ENCODE results near the gene SPNS3. TPM values are rescaled to one million over a fixed set of nuclear protein-coding genes. Genes with fewer than 3 reads are reported as not detected.

The SPNS3 gene
- polyA plus RNA-seq, 1 donor (not counting 4 experiments of a cell fraction or from before 2014, with no cell fraction given) = not detected

DNA sequence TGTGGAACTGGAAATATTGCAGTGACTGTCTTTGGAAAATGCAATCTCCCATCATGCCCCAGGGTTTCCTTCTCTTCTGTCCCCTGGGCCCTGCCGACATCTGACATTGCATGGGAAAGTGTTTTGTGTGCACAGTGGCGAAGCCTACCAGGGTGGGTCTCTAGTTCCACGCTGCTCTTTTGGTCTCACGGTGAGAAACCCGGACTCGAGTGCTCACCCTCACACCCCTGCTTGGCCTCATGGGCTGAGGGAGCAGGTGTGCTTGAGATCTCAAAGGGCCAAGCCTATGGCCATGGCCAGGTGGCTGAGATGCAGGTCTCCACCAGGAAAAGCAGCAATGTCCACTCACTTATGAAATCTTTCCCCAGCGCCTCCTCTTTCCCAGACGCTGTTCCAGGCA is 32.0 kb downstream of the SPNS3 start:
- no peaks in the 10 kb centered on the region for H3K4me1 ChIP-seq (ENCODE audit: control insufficient read depth, extremely low read depth, insufficient read depth, low read length)
- dilution Hi-C loops (cut with MboI; ENCODE audit: extremely low pct_ligation_motif_present, low sequenced_read_pairs) = no loop called here
- H3K79me2 ChIP-seq (ENCODE audit: control insufficient read depth, insufficient read depth, low read length) = no peaks in the 10 kb centered on the region
- H3K9me3 ChIP-seq (ENCODE audit: control insufficient read depth, low read depth, low read length) = no peaks in the 10 kb centered on the region
- no peak overlapping the region for H3K27ac ChIP-seq (ENCODE audit: control insufficient read depth, insufficient read depth, low read length)
- no peak overlapping the region for H3K9ac ChIP-seq (ENCODE audit: control insufficient read depth, extremely low read depth, insufficient read depth, low read length)
- no peaks in the 10 kb centered on the region for H3K9me1 ChIP-seq (ENCODE audit: control insufficient read depth, extremely low read depth, insufficient read depth, low read length)
- H2AFZ ChIP-seq (ENCODE audit: control insufficient read depth, low read length) = no peak overlapping the region
- H3K36me3 ChIP-seq (ENCODE audit: control insufficient read depth in 2 of 2, extremely low read depth in 1 of 2, insufficient read depth in 2 of 2, low read length in 2 of 2) = no peaks in the 10 kb centered on the region
- H3K4me2 ChIP-seq (ENCODE audit: control insufficient read depth, extremely low read depth, insufficient read depth, low read depth, low read length) = no peak overlapping the region
- H4K20me1 ChIP-seq (ENCODE audit: control insufficient read depth, extremely low read depth, insufficient read depth, low read length) = no peaks in the 10 kb centered on the region
- no peaks in the 10 kb centered on the region for H3K27me3 ChIP-seq (ENCODE audit: control insufficient read depth, extremely low read depth, insufficient read depth, low read length)
- no peak for DNase-seq (ENCODE audit: low read depth, low spot score)
- no peak overlapping the region for H3K4me3 ChIP-seq (ENCODE audit: control insufficient read depth in 2 of 3, extremely low read depth in 1 of 3, insufficient read depth in 2 of 3, low read depth in 1 of 3, low read length in 3 of 3)
- TF ChIP-seq EZH2 (IDR thresholded peaks at IDR 0.05; ENCODE audit: low read length) = no peak
- no peak for TF ChIP-seq CTCF (optimal IDR thresholded peaks at IDR 0.05 in 1 of 3, IDR thresholded peaks at IDR 0.05 in 1 of 3, conservative IDR thresholded peaks at IDR 0.05 in 1 of 3; ENCODE audit: extremely low read depth in 1 of 3, insufficient read depth in 2 of 3, low read length in 3 of 3)
- no peak for FAIRE-seq

GRCh38 chr17:4467287-4467686 is 33.5 kb downstream of the SPNS3 start:
- H3K27me3 ChIP-seq (ENCODE audit: control insufficient read depth, extremely low read depth, insufficient read depth, low read length) = no peaks in the 10 kb centered on the region
- TF ChIP-seq EZH2 (IDR thresholded peaks at IDR 0.05; ENCODE audit: low read length) (no peak), CTCF (optimal IDR thresholded peaks at IDR 0.05 in 1 of 3, IDR thresholded peaks at IDR 0.05 in 1 of 3, conservative IDR thresholded peaks at IDR 0.05 in 1 of 3; ENCODE audit: extremely low read depth in 1 of 3, insufficient read depth in 2 of 3, low read length in 3 of 3) (no peak)
- no peak overlapping the region for H3K4me2 ChIP-seq (ENCODE audit: control insufficient read depth, extremely low read depth, insufficient read depth, low read depth, low read length)
- H3K9ac ChIP-seq (ENCODE audit: control insufficient read depth, extremely low read depth, insufficient read depth, low read length) = no peak overlapping the region
- H3K9me3 ChIP-seq (ENCODE audit: control insufficient read depth, low read depth, low read length) = no peaks in the 10 kb centered on the region
- no peak for FAIRE-seq
- no peaks in the 10 kb centered on the region for H4K20me1 ChIP-seq (ENCODE audit: control insufficient read depth, extremely low read depth, insufficient read depth, low read length)
- H3K4me3 ChIP-seq (ENCODE audit: control insufficient read depth in 2 of 3, extremely low read depth in 1 of 3, insufficient read depth in 2 of 3, low read depth in 1 of 3, low read length in 3 of 3) = no peak overlapping the region
- no peaks in the 10 kb centered on the region for H3K9me1 ChIP-seq (ENCODE audit: control insufficient read depth, extremely low read depth, insufficient read depth, low read length)
- dilution Hi-C loops (cut with MboI; ENCODE audit: extremely low pct_ligation_motif_present, low sequenced_read_pairs) = no loop called here
- no peaks in the 10 kb centered on the region for H3K36me3 ChIP-seq (ENCODE audit: control insufficient read depth in 2 of 2, extremely low read depth in 1 of 2, insufficient read depth in 2 of 2, low read length in 2 of 2)
- no peak for DNase-seq (ENCODE audit: low read depth, low spot score)
- H3K27ac ChIP-seq (ENCODE audit: control insufficient read depth, insufficient read depth, low read length) = no peak overlapping the region
- H2AFZ ChIP-seq (ENCODE audit: control insufficient read depth, low read length) = no peak overlapping the region
- H3K79me2 ChIP-seq (ENCODE audit: control insufficient read depth, insufficient read depth, low read length) = no peaks in the 10 kb centered on the region
- no peaks in the 10 kb centered on the region for H3K4me1 ChIP-seq (ENCODE audit: control insufficient read depth, extremely low read depth, insufficient read depth, low read length)
